ENCODE measurements around the gene SBK2. TPM values are rescaled to one million over a fixed set of nuclear protein-coding genes. Genes with fewer than 3 reads are reported as not detected.

Gene SBK2
- total and polyA plus RNA-seq, 7 donors: 0.14 to 13.4 (median 1.1) TPM

DNA sequence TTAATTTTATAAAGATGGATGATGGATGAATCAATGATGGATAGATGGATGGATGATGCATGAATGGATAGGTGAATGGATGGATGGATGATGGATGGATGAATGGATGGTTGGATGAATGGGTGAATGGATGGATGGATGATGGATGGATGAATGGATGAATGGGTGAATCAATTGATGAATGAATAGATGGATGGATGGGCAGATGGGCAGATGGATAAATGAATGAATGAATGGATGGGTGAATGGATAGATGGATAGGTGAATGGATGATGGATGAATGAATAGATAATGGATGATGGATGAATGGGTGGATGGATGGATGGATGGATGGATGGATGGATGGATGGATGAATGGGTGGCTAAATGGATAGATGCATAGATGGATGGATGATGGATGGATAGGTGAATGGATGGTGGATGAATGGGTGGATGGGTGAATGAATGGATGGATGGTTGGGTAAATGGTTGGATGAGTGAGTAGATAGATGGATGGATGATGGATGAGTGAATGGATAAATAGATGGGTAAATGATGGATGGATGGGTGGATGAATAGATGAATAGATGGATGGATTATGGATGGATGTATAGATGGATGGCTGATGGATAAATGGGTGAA, 30.9 kb upstream of the SBK2 start:
- H3K27me3 ChIP-seq (ENCODE audit: insufficient read depth in 3 of 3, low read length in 2 of 3): no peaks in the 10 kb centered on the region

DNA sequence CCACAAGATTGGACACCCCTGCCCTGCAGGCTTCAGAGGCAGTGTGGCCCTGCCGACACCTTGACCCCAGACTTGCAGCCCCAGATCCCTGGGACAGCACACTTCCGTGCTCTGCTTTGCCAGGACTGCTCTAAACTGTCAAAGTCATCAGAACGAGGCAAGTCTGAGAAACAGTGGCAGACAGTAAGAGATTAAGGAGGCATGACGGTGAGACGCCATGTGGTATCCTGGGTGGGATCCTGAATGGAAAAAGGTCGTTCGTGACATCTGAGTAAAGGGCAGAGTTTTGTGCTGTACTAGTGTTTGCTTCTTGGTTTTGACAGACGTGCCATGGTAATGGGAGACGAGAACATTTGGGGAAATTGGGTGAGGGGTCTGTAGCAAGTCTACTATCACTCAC, 29.9 kb upstream of the SBK2 start:
- Histone ChIP-seq H3K27ac (no peak overlapping the region), H3K4me3 (no peak overlapping the region), H3K27me3 (ENCODE audit: insufficient read depth in 3 of 3, low read length in 2 of 3) (no peaks in the 10 kb centered on the region), H3K9me3 (no peaks in the 10 kb centered on the region), H3K4me1 (no peaks in the 10 kb centered on the region), H3K36me3 (ENCODE audit: insufficient read depth in 1 of 2, low read depth in 1 of 2) (no peaks in the 10 kb centered on the region)
- ATAC-seq (no peak), DNase-seq (no peak)
- WGBS, 3 donors: 28 to 44% (median 28%) methylated on average over 9 of the region's 9 CpGs
- TF ChIP-seq, protein P1, sequence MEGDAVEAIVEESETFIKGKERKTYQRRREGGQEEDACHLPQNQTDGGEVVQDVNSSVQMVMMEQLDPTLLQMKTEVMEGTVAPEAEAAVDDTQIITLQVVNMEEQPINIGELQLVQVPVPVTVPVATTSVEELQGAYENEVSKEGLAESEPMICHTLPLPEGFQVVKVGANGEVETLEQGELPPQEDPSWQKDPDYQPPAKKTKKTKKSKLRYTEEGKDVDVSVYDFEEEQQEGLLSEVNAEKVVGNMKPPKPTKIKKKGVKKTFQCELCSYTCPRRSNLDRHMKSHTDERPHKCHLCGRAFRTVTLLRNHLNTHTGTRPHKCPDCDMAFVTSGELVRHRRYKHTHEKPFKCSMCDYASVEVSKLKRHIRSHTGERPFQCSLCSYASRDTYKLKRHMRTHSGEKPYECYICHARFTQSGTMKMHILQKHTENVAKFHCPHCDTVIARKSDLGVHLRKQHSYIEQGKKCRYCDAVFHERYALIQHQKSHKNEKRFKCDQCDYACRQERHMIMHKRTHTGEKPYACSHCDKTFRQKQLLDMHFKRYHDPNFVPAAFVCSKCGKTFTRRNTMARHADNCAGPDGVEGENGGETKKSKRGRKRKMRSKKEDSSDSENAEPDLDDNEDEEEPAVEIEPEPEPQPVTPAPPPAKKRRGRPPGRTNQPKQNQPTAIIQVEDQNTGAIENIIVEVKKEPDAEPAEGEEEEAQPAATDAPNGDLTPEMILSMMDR (IDR thresholded peaks at IDR 0.05): no peak
- intact Hi-C loops (cut with DNase I): no loop called here

More for the DNA sequence above, 30.9 kb upstream of the SBK2 start:
- Histone ChIP-seq H3K36me3 (ENCODE audit: insufficient read depth in 1 of 2, low read depth in 1 of 2) (no peaks in the 10 kb centered on the region), H3K4me3 (no peak overlapping the region), H3K27ac (no peak overlapping the region), H3K4me1 (no peaks in the 10 kb centered on the region), H3K9me3 (no peaks in the 10 kb centered on the region)
- TF ChIP-seq, protein P1 (IDR thresholded peaks at IDR 0.05): no peak
- ATAC-seq (no peak), DNase-seq (no peak)
- intact Hi-C loops (cut with DNase I): no loop called here

DNA sequence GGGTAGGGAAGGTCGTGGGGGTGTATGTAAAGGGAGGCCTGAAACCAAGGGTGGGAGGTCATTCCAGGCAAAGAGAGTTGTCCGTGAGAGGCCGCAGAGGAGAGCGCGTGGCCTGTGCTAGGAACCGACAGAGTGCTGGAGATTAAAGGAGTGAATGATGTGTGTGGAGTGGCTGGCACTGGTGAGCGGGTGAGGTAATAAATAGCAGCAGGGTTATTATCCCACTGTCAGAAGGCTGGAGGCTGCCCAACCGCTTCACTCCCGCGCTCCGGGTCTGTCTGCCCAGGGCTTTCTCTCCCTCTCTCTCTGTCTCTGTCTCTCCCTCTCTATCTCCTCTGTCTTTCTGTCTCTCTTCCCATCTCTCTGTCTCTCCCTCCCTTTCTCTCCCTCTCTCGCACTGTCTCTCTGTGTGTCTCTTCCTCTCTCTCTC, 26.3 kb upstream of the SBK2 start:
- TF ChIP-seq, protein P1 (IDR thresholded peaks at IDR 0.05): no peak
- ATAC-seq (peak; percentile 93 to 98 (median 98)), DNase-seq (peak; percentile 58 to 84)
- no peaks in the 10 kb centered on the region for H3K36me3 ChIP-seq (ENCODE audit: insufficient read depth in 1 of 2, low read depth in 1 of 2)
- H3K9me3 ChIP-seq: no peaks in the 10 kb centered on the region
- H3K27ac ChIP-seq: peak overlapping the region; percentile 83
- no peaks in the 10 kb centered on the region for H3K4me1 ChIP-seq
- WGBS, 3 donors: 10 to 23% (median 17%) methylated on average over 12 of the region's 12 CpGs
- no peaks in the 10 kb centered on the region for H3K27me3 ChIP-seq (ENCODE audit: insufficient read depth in 3 of 3, low read length in 2 of 3)
- peak overlapping the region; percentile 28 for H3K4me3 ChIP-seq
- intact Hi-C loops (cut with DNase I): no loop called here

DNA sequence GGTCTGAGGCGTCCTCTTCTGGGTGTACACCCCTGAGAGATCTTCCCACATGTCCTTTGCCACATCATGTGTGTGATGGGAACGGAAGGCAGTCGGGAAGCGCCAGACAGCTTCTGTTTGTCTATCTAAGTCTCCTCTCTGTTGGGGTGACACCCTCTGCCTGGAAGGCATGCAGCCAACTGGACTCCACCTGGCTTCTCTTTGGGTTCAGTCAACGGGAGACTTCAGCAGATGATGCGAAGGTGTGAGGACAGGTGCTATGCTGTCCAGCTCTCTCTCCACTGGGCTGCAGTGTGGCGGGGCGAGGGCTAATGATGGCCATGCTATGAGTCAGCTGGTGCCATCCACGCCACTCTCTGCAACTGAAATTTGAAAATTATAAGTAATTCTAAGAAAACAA, 22.8 kb upstream of the SBK2 start:
- no peak for ATAC-seq
- intact Hi-C loops (cut with DNase I): no loop called here
- TF ChIP-seq, protein P1 (IDR thresholded peaks at IDR 0.05): no peak
- H3K27ac ChIP-seq: no peak overlapping the region
- peaks cover 15% of the 10 kb centered on the region for H3K4me1 ChIP-seq
- no peaks in the 10 kb centered on the region for H3K36me3 ChIP-seq (ENCODE audit: insufficient read depth in 1 of 2, low read depth in 1 of 2)
- DNase-seq: peak in 1 of 2 donors; percentile 6
- 74 to 86% (median 85%) methylated on average over 9 of the region's 9 CpGs for WGBS, 3 donors
- no peak overlapping the region for H3K4me3 ChIP-seq
- H3K27me3 ChIP-seq (ENCODE audit: insufficient read depth in 3 of 3, low read length in 2 of 3): no peaks in the 10 kb centered on the region
- H3K9me3 ChIP-seq: no peaks in the 10 kb centered on the region

DNA sequence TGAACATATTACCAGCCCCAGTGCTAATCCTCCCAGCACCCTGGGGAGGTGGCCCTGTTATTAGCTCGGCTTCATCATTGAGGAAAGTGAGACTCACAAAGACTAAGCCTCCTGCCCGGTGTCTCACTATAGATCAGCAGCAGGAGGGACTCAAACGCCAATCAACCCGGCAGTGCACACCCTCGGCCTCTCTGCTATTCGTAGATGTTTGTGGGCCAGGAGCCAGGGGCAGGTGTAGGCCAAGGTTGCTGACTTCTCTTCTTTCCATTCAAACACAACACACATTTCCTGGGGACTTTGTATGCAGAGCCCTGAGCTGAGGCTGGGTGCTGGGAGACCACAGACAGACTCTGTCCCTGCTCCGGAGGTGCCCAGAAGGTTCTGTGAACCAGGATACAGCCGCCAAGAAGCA, 17.8 kb upstream of the SBK2 start:
- no peak for DNase-seq
- WGBS, 3 donors: 23 to 42% (median 39%) methylated on average over 8 of the region's 8 CpGs
- Histone ChIP-seq H3K4me1 (peaks cover 43% of the 10 kb centered on the region), H3K27ac (peak overlapping the region; percentile 80), H3K36me3 (ENCODE audit: insufficient read depth in 1 of 2, low read depth in 1 of 2) (no peaks in the 10 kb centered on the region), H3K4me3 (peak overlapping the region; percentile 31), H3K9me3 (no peaks in the 10 kb centered on the region), H3K27me3 (ENCODE audit: insufficient read depth in 3 of 3, low read length in 2 of 3) (no peaks in the 10 kb centered on the region)
- intact Hi-C loops (cut with DNase I): no loop called here
- peak in 3 of 4 donors; percentile 50 to 78 (median 51) for ATAC-seq
- TF ChIP-seq, protein P1 (IDR thresholded peaks at IDR 0.05): no peak
